HG03025 (cell line): ENCODE data around the gene SAPCD2.
A peak's percentile ranks its signal among the peaks of the same experiment; 100 is the strongest.
"Not testable (repeated sequence)": the region's sequence is repeated elsewhere in the genome, so short reads cannot be mapped to it uniquely, and the experiment has no call there.

Source experiments
- ATAC-seq: cut with Tn5 transposase; IDR thresholded peaks from one replicate; pipeline ENCODE4 v1.9.1; 2021; ENCODE audit warnings: mild to moderate bottlenecking, moderate library complexity; ENCODE audit not compliant: unreplicated experiment, low FRiP score

Gene SAPCD2

GRCh38 chr9:137070201-137070905, at the start of gene SAPCD2:
Gene SAPCD2, minus strand, starts transcription at chr9:137070557. Its CDS starts 97 bp downstream, at chr9:137070460.
- ATAC-seq, result peak; percentile 50

DNA sequence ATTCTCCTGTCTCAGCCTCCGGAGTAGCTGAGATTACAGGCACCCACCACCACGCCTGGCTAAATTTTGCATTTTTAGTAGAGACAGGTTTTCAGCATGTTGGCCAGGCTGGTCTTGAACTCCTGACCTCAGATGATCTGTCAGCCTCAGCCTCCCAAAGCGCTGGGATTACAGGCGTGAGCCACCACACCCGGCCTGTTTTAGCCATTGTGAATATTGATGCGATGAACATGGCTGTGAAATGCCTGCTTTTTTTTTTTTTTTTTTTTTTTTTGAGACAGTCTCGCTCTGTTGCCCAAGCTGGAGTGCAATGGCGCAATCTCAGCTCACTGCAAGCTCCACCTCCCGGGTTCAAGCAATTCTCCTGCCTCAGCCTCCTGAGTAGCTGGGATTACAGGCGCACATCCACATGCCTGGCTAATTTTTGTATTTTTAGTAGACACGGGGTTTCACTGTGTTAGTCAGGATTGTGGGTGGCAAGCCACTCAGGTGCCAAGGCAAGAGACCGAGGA, 47.8 kb upstream of the SAPCD2 start:
- ATAC-seq, result not testable (repeated sequence)

- ATAC-seq, result no peak
Measured at GRCh38 chr9:137117269-137117731, 46.9 kb upstream of the SAPCD2 start.

- no peak for ATAC-seq
Measured at GRCh38 chr9:137116728-137117127, 46.4 kb upstream of the SAPCD2 start.

DNA sequence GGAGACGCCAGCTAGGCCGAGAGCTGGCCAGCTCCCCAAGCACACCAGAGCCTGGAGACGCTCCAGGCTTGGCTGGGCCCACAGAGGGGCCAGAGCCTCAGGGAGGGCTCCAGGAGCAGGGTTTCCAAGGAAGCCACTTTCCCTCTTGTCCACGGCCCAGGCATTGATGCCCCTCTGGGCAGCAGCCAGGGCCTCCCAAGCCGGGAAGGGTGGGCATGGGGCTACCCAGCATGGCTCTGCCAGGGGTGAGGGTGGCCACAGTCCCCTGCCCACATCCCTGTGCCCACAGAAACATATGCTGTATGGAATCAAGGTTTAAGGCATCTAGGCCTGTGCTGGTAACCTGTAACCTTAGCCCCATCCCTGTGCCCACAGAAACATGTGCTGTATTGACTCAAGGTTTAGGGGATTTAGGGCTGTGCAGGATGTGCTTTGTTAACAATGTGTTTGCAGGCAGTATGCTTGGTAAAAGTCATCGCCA, 45.7 kb upstream of the SAPCD2 start:
- ATAC-seq, result no peak

DNA sequence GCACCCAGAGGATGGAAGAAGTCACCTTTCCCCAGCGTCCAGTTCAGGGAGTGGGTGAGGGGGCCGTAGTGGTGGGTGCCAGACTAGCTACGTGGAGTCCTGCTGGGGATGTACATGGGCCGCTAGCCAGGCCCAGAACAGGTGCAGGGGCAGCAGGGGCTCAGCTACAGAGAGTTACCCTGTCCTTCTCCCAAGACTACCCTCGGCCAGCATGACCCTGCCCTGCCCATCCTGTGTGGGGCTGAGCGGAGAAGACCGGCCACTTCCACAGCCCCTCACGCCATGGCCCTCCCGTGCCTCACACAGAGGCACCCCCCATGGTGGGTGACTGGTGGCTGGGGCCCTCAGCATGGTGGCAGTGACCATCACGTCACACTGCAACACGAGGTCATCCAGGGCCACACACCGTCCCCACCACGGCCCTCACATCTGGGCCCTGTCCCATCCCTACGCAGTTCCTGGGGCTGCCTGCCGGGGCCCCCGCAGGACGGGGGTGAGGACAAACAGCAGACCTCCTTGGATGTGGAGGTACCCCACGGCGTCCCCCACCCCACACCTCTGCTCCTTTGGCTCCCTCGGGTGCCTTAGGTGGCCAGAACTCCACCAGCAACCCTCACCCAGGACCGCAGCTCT, 45.2 kb upstream of the SAPCD2 start:
- no peak for ATAC-seq

DNA sequence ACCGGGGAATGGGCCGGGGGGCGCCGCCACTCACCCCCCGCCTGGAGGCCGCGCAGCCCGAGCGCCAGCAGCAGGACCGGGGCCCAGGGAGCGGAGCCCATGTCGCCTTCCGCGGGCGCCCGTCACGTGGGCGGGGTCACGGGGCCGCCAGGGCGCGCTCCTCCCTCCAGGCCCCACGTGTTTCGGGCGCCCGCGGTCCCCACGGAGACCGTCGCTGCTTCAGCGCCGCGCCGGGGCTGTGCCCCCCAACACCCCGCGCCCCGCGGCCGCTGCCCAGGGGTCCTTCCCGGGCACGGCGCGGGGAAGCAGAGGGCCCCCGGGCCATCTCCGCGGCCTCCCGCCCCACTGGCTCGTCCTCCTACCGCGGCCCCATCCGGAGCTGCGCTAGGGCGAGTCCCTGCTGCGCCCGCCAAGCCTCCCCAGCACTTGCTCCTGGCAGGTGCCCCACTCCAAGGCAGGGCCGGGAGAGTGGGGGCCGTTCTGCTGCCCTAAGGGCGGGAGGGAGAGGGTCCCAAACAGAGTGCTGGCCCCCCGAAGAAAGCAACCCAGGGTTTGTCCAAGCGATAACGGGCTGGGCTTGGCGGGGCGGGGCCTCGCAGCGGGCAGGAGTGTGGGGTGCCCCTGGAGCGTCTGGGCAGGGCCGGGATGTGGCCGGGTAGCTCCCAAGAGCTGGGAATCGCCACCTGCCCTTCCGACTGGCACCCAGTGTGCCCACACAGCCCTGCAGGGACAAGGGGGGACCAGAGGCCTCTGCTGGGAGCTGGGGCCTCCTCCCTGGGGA, 44.4 kb upstream of the SAPCD2 start, which contains the start of gene DPP7:
Gene DPP7 (minus strand): TSS at position 121 of the 781 bp plus-strand sequence. CDS start 20 bp downstream, at position 101.
- no peak for ATAC-seq

GRCh38 chr9:137114220-137114612, 43.9 kb upstream of the SAPCD2 start:
- ATAC-seq, result no peak

- ATAC-seq, result no peak
Measured at GRCh38 chr9:137113385-137114159, 43.2 kb upstream of the SAPCD2 start.

DNA sequence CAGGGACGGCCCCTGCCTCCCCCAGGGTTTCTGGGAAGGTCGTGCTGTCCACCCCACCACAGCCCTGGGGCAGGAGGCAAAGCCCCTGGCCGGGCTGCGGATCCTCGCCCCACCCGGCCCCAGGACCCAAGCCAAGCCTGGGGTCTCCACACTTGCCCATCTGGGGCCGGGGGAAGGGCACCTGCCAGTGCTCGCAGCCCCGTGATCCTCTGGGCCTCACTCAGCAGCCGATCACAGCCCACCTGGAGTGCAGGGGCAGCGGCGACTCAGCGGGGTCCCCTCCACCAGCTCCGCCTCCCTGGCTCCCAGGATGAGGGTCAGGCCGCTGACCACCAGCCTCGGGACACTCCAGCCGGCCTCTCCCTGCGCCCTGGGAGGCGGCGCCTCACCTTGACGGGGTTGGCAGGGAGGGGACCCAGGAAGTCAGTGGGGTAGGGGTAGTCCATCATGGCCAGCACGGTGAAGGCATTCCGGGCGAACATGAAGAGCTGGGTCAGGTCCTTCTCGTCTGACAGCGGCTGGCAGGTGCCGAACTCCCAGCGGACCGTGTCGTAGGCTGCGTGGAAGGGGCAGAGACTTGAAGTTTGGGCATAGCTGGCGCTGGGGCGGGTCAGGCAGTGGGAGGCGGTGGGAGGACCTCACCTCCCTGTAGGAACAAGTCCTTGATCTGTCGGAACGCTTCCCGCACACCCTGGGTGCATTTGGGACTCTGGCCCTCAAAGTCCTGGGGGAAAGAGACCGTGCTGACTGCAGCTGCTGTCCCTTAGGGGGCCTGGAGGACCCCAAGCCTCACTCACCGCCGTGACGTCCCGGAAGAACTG, 42.4 kb upstream of the SAPCD2 start:
- ATAC-seq, result no peak

DNA sequence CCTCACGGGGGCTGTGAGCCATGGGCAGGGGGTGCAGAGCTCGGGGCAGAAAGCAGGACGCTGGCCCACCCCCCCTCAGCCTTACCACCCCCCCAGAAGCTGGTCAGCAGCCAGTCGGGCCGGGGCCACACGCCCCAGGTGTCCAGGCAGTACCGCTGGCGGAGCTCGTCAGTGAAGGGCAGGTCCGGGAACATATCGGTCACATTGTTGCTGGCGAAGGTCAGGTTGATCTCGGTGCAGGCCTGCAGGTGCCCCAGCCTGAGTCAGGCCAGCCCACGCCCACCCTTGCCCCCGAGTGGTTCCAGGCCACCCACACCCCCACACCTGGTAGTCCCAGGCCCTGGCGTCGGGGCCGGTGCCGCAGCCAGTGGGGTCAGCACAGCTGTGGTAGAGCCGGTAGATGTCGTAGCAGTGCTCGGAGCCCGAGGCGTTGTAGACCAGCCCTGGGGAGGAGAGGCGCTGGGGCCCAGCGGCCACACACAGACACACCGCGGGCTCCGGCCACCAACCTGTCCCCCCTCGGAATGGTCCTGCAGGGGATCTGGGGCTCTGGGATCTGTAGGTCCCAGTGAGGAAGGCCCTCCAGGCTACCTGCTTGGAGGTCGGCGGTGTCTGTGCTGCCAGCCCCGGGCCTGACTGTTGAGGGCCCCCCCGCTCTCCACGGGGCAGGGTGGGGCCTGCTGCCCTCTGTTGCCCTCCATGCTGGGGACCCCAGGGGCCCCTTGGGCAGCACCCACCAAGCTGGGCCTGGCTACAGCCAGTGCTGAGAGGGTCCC, 41.6 kb upstream of the SAPCD2 start:
- no peak for ATAC-seq

GRCh38 chr9:137110911-137111787, 40.8 kb upstream of the SAPCD2 start:
- ATAC-seq, result no peak

DNA sequence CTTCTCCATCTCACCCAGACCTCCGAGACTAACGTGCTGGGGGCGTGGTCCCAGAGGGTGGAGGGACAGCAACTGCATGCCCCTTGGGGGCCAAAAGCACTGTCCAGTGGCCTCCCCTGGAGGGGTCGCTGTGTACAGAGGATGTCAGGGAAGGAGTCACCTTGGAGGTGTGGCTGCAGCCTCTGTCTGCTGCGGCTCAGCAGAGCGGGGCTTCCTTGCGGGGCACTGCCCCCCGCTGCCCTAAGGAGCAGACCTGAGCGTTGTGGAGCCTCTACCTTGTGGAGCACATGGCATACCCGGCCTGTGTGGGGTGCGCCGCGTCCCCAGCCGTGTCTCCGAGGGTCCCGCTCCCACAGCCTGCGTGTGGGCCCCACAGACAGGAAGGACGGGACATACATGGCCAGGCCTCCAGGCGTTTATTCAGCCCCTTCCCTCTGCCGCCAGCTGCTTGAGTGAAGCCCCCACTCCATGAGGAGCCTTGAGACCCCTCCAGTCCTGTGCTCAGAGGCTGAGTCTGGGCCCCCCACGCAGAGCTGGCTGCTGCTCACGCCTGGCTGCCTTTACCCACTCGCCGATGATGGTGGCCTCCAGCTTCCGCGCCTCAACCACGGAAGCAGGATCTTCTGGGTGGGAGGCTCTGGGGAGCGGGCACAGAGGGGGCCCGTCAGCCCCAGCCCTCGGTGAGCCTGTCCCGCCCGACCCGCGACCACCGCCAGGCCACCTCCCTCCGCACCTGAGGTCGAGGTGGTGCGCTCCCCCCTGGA, 40.0 kb upstream of the SAPCD2 start:
- no peak for ATAC-seq

GRCh38 chr9:137109250-137110146, 39.1 kb upstream of the SAPCD2 start:
- no peak for ATAC-seq

DNA sequence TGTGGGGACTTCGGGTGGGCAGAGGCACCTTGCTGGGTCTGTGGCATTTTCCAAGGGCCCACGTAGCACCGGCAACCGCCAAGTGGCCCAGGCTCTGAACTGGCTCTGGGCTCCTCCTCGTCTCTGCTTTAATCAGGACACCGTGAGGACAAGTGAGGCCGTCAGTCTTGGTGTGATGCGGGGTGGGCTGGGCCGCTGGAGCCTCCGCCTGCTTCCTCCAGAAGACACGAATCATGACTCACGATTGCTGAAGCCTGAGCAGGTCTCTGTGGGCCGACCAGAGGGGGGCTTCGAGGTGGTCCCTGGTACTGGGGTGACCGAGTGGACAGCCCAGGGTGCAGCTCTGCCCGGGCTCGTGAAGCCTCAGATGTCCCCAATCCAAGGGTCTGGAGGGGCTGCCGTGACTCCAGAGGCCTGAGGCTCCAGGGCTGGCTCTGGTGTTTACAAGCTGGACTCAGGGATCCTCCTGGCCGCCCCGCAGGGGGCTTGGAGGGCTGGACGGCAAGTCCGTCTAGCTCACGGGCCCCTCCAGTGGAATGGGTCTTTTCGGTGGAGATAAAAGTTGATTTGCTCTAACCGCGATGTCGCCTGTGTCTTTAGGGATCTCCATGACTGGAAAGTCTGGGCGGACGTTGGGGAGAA, 38.4 kb upstream of the SAPCD2 start:
- no peak for ATAC-seq
